SKM-1 (cell line): ENCODE measurements around the gene MDGA2.

Experiments
- DNase-seq: peaks from one replicate; lab custom pipeline; 2025; ENCODE audit not compliant: unreplicated experiment; lab: John Stamatoyannopoulos, UW

Gene MDGA2

GRCh38 chr14:47154276-47154797, 521.1 kb downstream of the MDGA2 start:
- DNase-seq = no peak

- DNase-seq = no peak
Measured at GRCh38 chr14:47153746-47154145, 521.7 kb downstream of the MDGA2 start.

GRCh38 chr14:47150267-47150666, 525.1 kb downstream of the MDGA2 start:
- no peak for DNase-seq

- DNase-seq = no peak
Measured at GRCh38 chr14:47149326-47149725, 526.1 kb downstream of the MDGA2 start.

GRCh38 chr14:47148686-47149085, 526.7 kb downstream of the MDGA2 start:
- DNase-seq = no peak

GRCh38 chr14:47120645-47121044, 554.8 kb downstream of the MDGA2 start:
- DNase-seq = no peak

GRCh38 chr14:47103771-47104170, 571.6 kb downstream of the MDGA2 start:
- DNase-seq = no peak

GRCh38 chr14:47102472-47102871, 572.9 kb downstream of the MDGA2 start:
- no peak for DNase-seq

- no peak for DNase-seq
Measured at GRCh38 chr14:47085678-47086077, 589.7 kb downstream of the MDGA2 start.

- DNase-seq = no peak
Measured at GRCh38 chr14:47065326-47065725, 610.1 kb downstream of the MDGA2 start.

GRCh38 chr14:47060050-47060449, 615.4 kb downstream of the MDGA2 start:
- DNase-seq = no peak

- no peak for DNase-seq
Measured at GRCh38 chr14:47057364-47057763, 618.0 kb downstream of the MDGA2 start.

GRCh38 chr14:47044841-47045240, 630.6 kb downstream of the MDGA2 start:
- no peak for DNase-seq

- DNase-seq = no peak
Measured at GRCh38 chr14:47040550-47040949, 634.9 kb downstream of the MDGA2 start.

- no peak for DNase-seq
Measured at GRCh38 chr14:47039336-47039735, 636.1 kb downstream of the MDGA2 start.

GRCh38 chr14:47022721-47023120, 652.7 kb downstream of the MDGA2 start:
- no peak for DNase-seq

- DNase-seq = no peak
Measured at GRCh38 chr14:47020500-47020899, 654.9 kb downstream of the MDGA2 start.

GRCh38 chr14:47012533-47013280, 662.7 kb downstream of the MDGA2 start:
- no peak for DNase-seq

GRCh38 chr14:47009615-47010014, 665.8 kb downstream of the MDGA2 start:
- DNase-seq = no peak

- no peak for DNase-seq
Measured at GRCh38 chr14:47008732-47009131, 666.7 kb downstream of the MDGA2 start.

- DNase-seq = no peak
Measured at GRCh38 chr14:46999661-47000060, 675.7 kb downstream of the MDGA2 start.

GRCh38 chr14:46989566-46989965, 685.8 kb downstream of the MDGA2 start:
- no peak for DNase-seq

- no peak for DNase-seq
Measured at GRCh38 chr14:46988312-46988711, 687.1 kb downstream of the MDGA2 start.
